ENCODE results near the gene MBOAT2.
"Not testable (repeated sequence)": the region's sequence is repeated elsewhere in the genome, so short reads cannot be mapped to it uniquely, and the experiment has no call there.

MBOAT2 gene

GRCh38 chr2:9003616-9004337, at the start of gene MBOAT2:
Gene MBOAT2, minus strand, starts transcription at chr2:9003684. Its CDS starts 70 bp downstream, at chr2:9003614.
- peak; percentile 68 for DNase-seq

- no peak for DNase-seq
These were observed 49.5 kb upstream of the MBOAT2 start for GRCh38 chr2:9052821-9053533.

- DNase-seq, result not testable (repeated sequence)
These were observed 48.0 kb upstream of the MBOAT2 start for GRCh38 chr2:9051451-9051850.

- DNase-seq, result no peak
These were observed 46.8 kb upstream of the MBOAT2 start for GRCh38 chr2:9050122-9050809.

- DNase-seq, result no peak
These were observed 42.1 kb upstream of the MBOAT2 start for GRCh38 chr2:9045595-9045994.

- DNase-seq, result not testable (repeated sequence)
These were observed 40.0 kb upstream of the MBOAT2 start for GRCh38 chr2:9043491-9043890.

- DNase-seq, result no peak
These were observed 33.7 kb upstream of the MBOAT2 start for GRCh38 chr2:9037166-9037565.

- no peak for DNase-seq
These were observed 30.1 kb upstream of the MBOAT2 start for GRCh38 chr2:9033385-9034168.

- no peak for DNase-seq
These were observed 29.2 kb upstream of the MBOAT2 start for GRCh38 chr2:9032536-9033255.

GRCh38 chr2:9032121-9032520, 28.6 kb upstream of the MBOAT2 start:
- no peak for DNase-seq

- DNase-seq, result no peak
These were observed 27.8 kb upstream of the MBOAT2 start for GRCh38 chr2:9031246-9031645.

GRCh38 chr2:9030841-9031240, 27.4 kb upstream of the MBOAT2 start:
- no peak for DNase-seq

GRCh38 chr2:9030190-9030589, 26.7 kb upstream of the MBOAT2 start:
- no peak for DNase-seq

- no peak for DNase-seq
These were observed 26.2 kb upstream of the MBOAT2 start for GRCh38 chr2:9029721-9030120.

GRCh38 chr2:9027884-9028283, 24.4 kb upstream of the MBOAT2 start:
- DNase-seq, result no peak

GRCh38 chr2:9025746-9026145, 22.3 kb upstream of the MBOAT2 start:
- no peak for DNase-seq

- no peak for DNase-seq
These were observed 21.1 kb upstream of the MBOAT2 start for GRCh38 chr2:9024575-9024974.

GRCh38 chr2:9021563-9022211, 18.2 kb upstream of the MBOAT2 start:
- DNase-seq, result no peak

GRCh38 chr2:9020267-9020666, 16.8 kb upstream of the MBOAT2 start:
- DNase-seq, result no peak

GRCh38 chr2:9018534-9018933, 15.1 kb upstream of the MBOAT2 start:
- no peak for DNase-seq

GRCh38 chr2:9018109-9018508, 14.6 kb upstream of the MBOAT2 start:
- no peak for DNase-seq

- no peak for DNase-seq
These were observed 13.9 kb upstream of the MBOAT2 start for GRCh38 chr2:9017411-9017810.
